ENCODE results near the gene GRIN2C.

GRIN2C gene

GRCh38 chr17:74800531-74800930 is 59.2 kb downstream of the GRIN2C start:
- H3K4me1 ChIP-seq (ENCODE audit: control insufficient read depth, insufficient read depth, low read length), result no peaks in the 10 kb centered on the region
- no peak overlapping the region for H3K4me3 ChIP-seq (ENCODE audit: low read length)
- no peaks in the 10 kb centered on the region for H3K27me3 ChIP-seq (replicated peaks; ENCODE audit: control insufficient read depth, insufficient read depth, low read length)
- DNase-seq (ENCODE audit: low read depth), result no peak
- H3K36me3 ChIP-seq (ENCODE audit: control insufficient read depth, insufficient read depth, low read length, severe bottlenecking), result peaks cover 76% of the 10 kb centered on the region
- H3K9ac ChIP-seq (ENCODE audit: low read length), result no peak overlapping the region
- H3K9me3 ChIP-seq (ENCODE audit: control insufficient read depth, low read length), result no peaks in the 10 kb centered on the region

- H3K27me3 ChIP-seq (replicated peaks; ENCODE audit: control insufficient read depth, insufficient read depth, low read length), result no peaks in the 10 kb centered on the region
- no peak overlapping the region for H3K4me3 ChIP-seq (ENCODE audit: low read length)
- H3K36me3 ChIP-seq (ENCODE audit: control insufficient read depth, insufficient read depth, low read length, severe bottlenecking), result peaks cover 83% of the 10 kb centered on the region
- no peaks in the 10 kb centered on the region for H3K9me3 ChIP-seq (ENCODE audit: control insufficient read depth, low read length)
- H3K9ac ChIP-seq (ENCODE audit: low read length), result no peak overlapping the region
- no peaks in the 10 kb centered on the region for H3K4me1 ChIP-seq (ENCODE audit: control insufficient read depth, insufficient read depth, low read length)
- no peak for DNase-seq (ENCODE audit: low read depth)
Observed at GRCh38 chr17:74799097-74799496, 60.6 kb downstream of the GRIN2C start.

GRCh38 chr17:74798239-74798707 is 61.4 kb downstream of the GRIN2C start:
- H3K36me3 ChIP-seq (ENCODE audit: control insufficient read depth, insufficient read depth, low read length, severe bottlenecking), result peaks cover 88% of the 10 kb centered on the region
- no peak overlapping the region for H3K4me3 ChIP-seq (ENCODE audit: low read length)
- no peaks in the 10 kb centered on the region for H3K27me3 ChIP-seq (replicated peaks; ENCODE audit: control insufficient read depth, insufficient read depth, low read length)
- no peaks in the 10 kb centered on the region for H3K4me1 ChIP-seq (ENCODE audit: control insufficient read depth, insufficient read depth, low read length)
- DNase-seq (ENCODE audit: low read depth), result peak; percentile 31
- H3K9me3 ChIP-seq (ENCODE audit: control insufficient read depth, low read length), result no peaks in the 10 kb centered on the region
- H3K9ac ChIP-seq (ENCODE audit: low read length), result no peak overlapping the region

- Histone ChIP-seq H3K9ac (ENCODE audit: low read length) (no peak overlapping the region), H3K4me3 (ENCODE audit: low read length) (no peak overlapping the region), H3K9me3 (ENCODE audit: control insufficient read depth, low read length) (no peaks in the 10 kb centered on the region), H3K36me3 (ENCODE audit: control insufficient read depth, insufficient read depth, low read length, severe bottlenecking) (peaks cover 89% of the 10 kb centered on the region), H3K4me1 (ENCODE audit: control insufficient read depth, insufficient read depth, low read length) (no peaks in the 10 kb centered on the region), H3K27me3 (replicated peaks; ENCODE audit: control insufficient read depth, insufficient read depth, low read length) (no peaks in the 10 kb centered on the region)
- peak; percentile 23 for DNase-seq (ENCODE audit: low read depth)
Observed at GRCh38 chr17:74797824-74798223, 61.9 kb downstream of the GRIN2C start.

GRCh38 chr17:74796866-74797265 is 62.8 kb downstream of the GRIN2C start:
- Histone ChIP-seq H3K27me3 (replicated peaks; ENCODE audit: control insufficient read depth, insufficient read depth, low read length) (no peaks in the 10 kb centered on the region), H3K9ac (ENCODE audit: low read length) (no peak overlapping the region), H3K4me1 (ENCODE audit: control insufficient read depth, insufficient read depth, low read length) (no peaks in the 10 kb centered on the region), H3K36me3 (ENCODE audit: control insufficient read depth, insufficient read depth, low read length, severe bottlenecking) (peaks cover 90% of the 10 kb centered on the region), H3K4me3 (ENCODE audit: low read length) (no peak overlapping the region), H3K9me3 (ENCODE audit: control insufficient read depth, low read length) (no peaks in the 10 kb centered on the region)
- no peak for DNase-seq (ENCODE audit: low read depth)

GRCh38 chr17:74796211-74796610 is 63.5 kb downstream of the GRIN2C start:
- Histone ChIP-seq H3K9ac (ENCODE audit: low read length) (no peak overlapping the region), H3K9me3 (ENCODE audit: control insufficient read depth, low read length) (no peaks in the 10 kb centered on the region), H3K4me1 (ENCODE audit: control insufficient read depth, insufficient read depth, low read length) (no peaks in the 10 kb centered on the region), H3K4me3 (ENCODE audit: low read length) (no peak overlapping the region), H3K27me3 (replicated peaks; ENCODE audit: control insufficient read depth, insufficient read depth, low read length) (no peaks in the 10 kb centered on the region), H3K36me3 (ENCODE audit: control insufficient read depth, insufficient read depth, low read length, severe bottlenecking) (peaks cover 89% of the 10 kb centered on the region)
- DNase-seq (ENCODE audit: low read depth), result no peak

- no peak overlapping the region for H3K4me3 ChIP-seq (ENCODE audit: low read length)
- no peaks in the 10 kb centered on the region for H3K27me3 ChIP-seq (replicated peaks; ENCODE audit: control insufficient read depth, insufficient read depth, low read length)
- no peak for DNase-seq (ENCODE audit: low read depth)
- peaks cover 89% of the 10 kb centered on the region for H3K36me3 ChIP-seq (ENCODE audit: control insufficient read depth, insufficient read depth, low read length, severe bottlenecking)
- H3K4me1 ChIP-seq (ENCODE audit: control insufficient read depth, insufficient read depth, low read length), result no peaks in the 10 kb centered on the region
- no peaks in the 10 kb centered on the region for H3K9me3 ChIP-seq (ENCODE audit: control insufficient read depth, low read length)
- H3K9ac ChIP-seq (ENCODE audit: low read length), result no peak overlapping the region
Observed at GRCh38 chr17:74795327-74796020, 64.2 kb downstream of the GRIN2C start.

- peaks cover 81% of the 10 kb centered on the region for H3K36me3 ChIP-seq (ENCODE audit: control insufficient read depth, insufficient read depth, low read length, severe bottlenecking)
- H3K9me3 ChIP-seq (ENCODE audit: control insufficient read depth, low read length), result no peaks in the 10 kb centered on the region
- no peaks in the 10 kb centered on the region for H3K4me1 ChIP-seq (ENCODE audit: control insufficient read depth, insufficient read depth, low read length)
- no peak overlapping the region for H3K9ac ChIP-seq (ENCODE audit: low read length)
- no peak for DNase-seq (ENCODE audit: low read depth)
- H3K4me3 ChIP-seq (ENCODE audit: low read length), result no peak overlapping the region
- H3K27me3 ChIP-seq (replicated peaks; ENCODE audit: control insufficient read depth, insufficient read depth, low read length), result no peaks in the 10 kb centered on the region
Observed at GRCh38 chr17:74792586-74793105, 67.0 kb downstream of the GRIN2C start.
